Gastrocnemius medialis (tissue), 4 donors: ENCODE measurements around the gene LHX1. TPM values are rescaled to one million over a fixed set of nuclear protein-coding genes. Genes with fewer than 3 reads are reported as not detected.

ENCODE experiments used
- ATAC-seq, 2 donors: fragments of 150-250 bp; one replicate each; pipeline ENCODE4 v1.9.1; 2016
- DNase-seq, 2 donors: peaks; one replicate each; pipeline ENCODE4 v3.0.0-alpha.2; 2019
- H3K27ac ChIP-seq, 4 donors: fragments of 200-600 bp; sonication (generic); 1 replicate in 1 of 4; 2 replicates in 3 of 4; pipeline ENCODE4 v1.5.1; 2016 to 2018; ENCODE audit warnings: mild to moderate bottlenecking in 2 of 4, moderate library complexity in 1 of 4
- H3K27me3 ChIP-seq, 3 donors: fragments of 200-600 bp; sonication (generic) in 2 of 3; 1 replicate in 1 of 3; 2 replicates in 2 of 3; pipeline versions ENCODE4 v1.5.1 to v1.6.0; 2016 to 2019; ENCODE audit warnings: mild to moderate bottlenecking in 1 of 3, moderate library complexity in 1 of 3
- H3K36me3 ChIP-seq, 2 donors: fragments of 200-600 bp; sonication (generic) in 1 of 2; one replicate each; pipeline ENCODE4 v1.5.1; 2017 to 2018
- H3K4me1 ChIP-seq, 2 donors: fragments of 200-600 bp; sonication (generic) in 1 of 2; one replicate each; pipeline ENCODE4 v1.5.1; 2016 to 2017; ENCODE audit warnings: mild to moderate bottlenecking in 2 of 2
- H3K4me3 ChIP-seq, 4 donors: fragments of 200-600 bp; sonication (generic) in 3 of 4; 1 replicate in 1 of 4; 2 replicates in 3 of 4; pipeline ENCODE4 v1.5.1; 2016 to 2019; ENCODE audit warnings: mild to moderate bottlenecking in 2 of 4
- H3K9me3 ChIP-seq, 3 donors: fragments of 200-600 bp; sonication (generic) in 2 of 3; 1 replicate in 1 of 3; 2 replicates in 2 of 3; pipeline ENCODE4 v1.5.1; 2016 to 2019
- CTCF ChIP-seq, 5 experiments: fragments of 450-650 bp in 3 of 5; fragments of 200-600 bp in 2 of 5; sonication (generic) in 2 of 5; IDR thresholded peaks in 4 of 5; conservative IDR thresholded peaks in 1 of 5; 1 replicate in 4 of 5; 2 replicates in 1 of 5; pipeline ENCODE4 v1.5.1; 2016 to 2019; ENCODE audit warnings: antibody characterized with exemption in 5 of 5, mild to moderate bottlenecking in 3 of 5, moderate library complexity in 3 of 5
- POLR2A ChIP-seq, 2 donors: fragments of 450-650 bp; IDR thresholded peaks; one replicate each; pipeline ENCODE4 v1.6.1; 2017; ENCODE audit warnings: antibody characterized with exemption in 2 of 2, mild to moderate bottlenecking in 2 of 2, moderate library complexity in 2 of 2
- in situ Hi-C, 4 donors: fragments of 200-750 bp; cut with MboI; loops; one replicate each; pipeline versions ENCODE4 v1.15.0 to v1.8.0; 2017; ENCODE audit warnings: low sequenced_read_pairs in 4 of 4
- intact Hi-C: fragments of 100-400 bp; cut with DNase I; formaldehyde crosslinking; loops from one replicate; pipeline ENCODE4 v1.15.1; 2023; ENCODE audit warnings: low total_unique reads
- total RNA-seq, 4 donors: library from RNA; depleted of rRNA; stranded (reverse); fragments of >200 nt; gene quantifications; one replicate each; pipeline versions ENCODE4 v1.1.0 to v1.2.3, GENCODE V29; 2016

LHX1 gene
- total RNA-seq, 4 donors from 2014 or later, result not detected

- Histone ChIP-seq H3K4me3 (no peak overlapping the region), H3K27me3 (peaks cover 0 to 5% (median 0%) of the 10 kb centered on the region in 3 donors)
- in situ Hi-C loops, result no loop called here
Measured at GRCh38 chr17:36892112-36892838, 45.0 kb upstream of the LHX1 start.

GRCh38 chr17:36894177-36894576, 43.1 kb upstream of the LHX1 start:
- DNase-seq, result no peak
- intact Hi-C loops (no loop called here), in situ Hi-C loops (no loop called here)
- TF ChIP-seq CTCF (IDR thresholded peaks at IDR 0.05 in 4 of 5, conservative IDR thresholded peaks at IDR 0.05 in 1 of 5) (no peak), POLR2A (IDR thresholded peaks at IDR 0.05) (no peak)
- H3K9me3 ChIP-seq, result no peaks in the 10 kb centered on the region
- no peaks in the 10 kb centered on the region for H3K36me3 ChIP-seq
- H3K27ac ChIP-seq, result no peak overlapping the region
- no peak overlapping the region for H3K4me3 ChIP-seq
- peaks cover 0 to 5% (median 0%) of the 10 kb centered on the region in 3 donors for H3K27me3 ChIP-seq
- no peak for ATAC-seq
- H3K4me1 ChIP-seq, result no peaks in the 10 kb centered on the region

More at GRCh38 chr17:36892112-36892838, 45.0 kb upstream of the LHX1 start:
- ATAC-seq, result no peak
- intact Hi-C loops, result no loop called here
- DNase-seq, result no peak
- TF ChIP-seq POLR2A (IDR thresholded peaks at IDR 0.05), result no peak
- H3K9me3 ChIP-seq, result no peaks in the 10 kb centered on the region
- H3K4me1 ChIP-seq, result no peaks in the 10 kb centered on the region
- no peak overlapping the region for H3K27ac ChIP-seq
- no peaks in the 10 kb centered on the region for H3K36me3 ChIP-seq

- no peak overlapping the region for H3K27ac ChIP-seq
- H3K27me3 ChIP-seq, result peaks cover 0 to 5% (median 3%) of the 10 kb centered on the region in 3 donors
- H3K4me1 ChIP-seq, result no peaks in the 10 kb centered on the region
- H3K4me3 ChIP-seq, result no peak overlapping the region
- TF ChIP-seq CTCF (IDR thresholded peaks at IDR 0.05 in 4 of 5, conservative IDR thresholded peaks at IDR 0.05 in 1 of 5), result no peak
- TF ChIP-seq POLR2A (IDR thresholded peaks at IDR 0.05), result no peak
- H3K9me3 ChIP-seq, result no peaks in the 10 kb centered on the region
- DNase-seq (no peak), ATAC-seq (no peak)
- in situ Hi-C loops (no loop called here), intact Hi-C loops (no loop called here)
- H3K36me3 ChIP-seq, result no peaks in the 10 kb centered on the region
Measured at GRCh38 chr17:36894925-36895324, 42.4 kb upstream of the LHX1 start.

- Histone ChIP-seq H3K4me1 (no peaks in the 10 kb centered on the region), H3K9me3 (no peaks in the 10 kb centered on the region), H3K4me3 (no peak overlapping the region), H3K27ac (no peak overlapping the region), H3K27me3 (peaks cover 0 to 5% (median 3%) of the 10 kb centered on the region in 3 donors), H3K36me3 (no peaks in the 10 kb centered on the region)
- intact Hi-C loops, result no loop called here
- TF ChIP-seq CTCF (IDR thresholded peaks at IDR 0.05 in 4 of 5, conservative IDR thresholded peaks at IDR 0.05 in 1 of 5) (no peak), POLR2A (IDR thresholded peaks at IDR 0.05) (no peak)
- DNase-seq (no peak), ATAC-seq (no peak)
- in situ Hi-C loops, result loop anchor here in 1 of 4 donors (25.0 kb wide), 1 partner anchor 87 kb away; no protein-coding TSS in a partner anchor
Measured at GRCh38 chr17:36899250-36900159, 37.8 kb upstream of the LHX1 start.

GRCh38 chr17:36900160-36900512, 37.1 kb upstream of the LHX1 start:
- DNase-seq, result no peak
- H3K36me3 ChIP-seq, result no peaks in the 10 kb centered on the region
- ATAC-seq, result no peak
- peaks cover 0 to 5% (median 3%) of the 10 kb centered on the region in 3 donors for H3K27me3 ChIP-seq
- no peaks in the 10 kb centered on the region for H3K4me1 ChIP-seq
- TF ChIP-seq CTCF (IDR thresholded peaks at IDR 0.05 in 4 of 5, conservative IDR thresholded peaks at IDR 0.05 in 1 of 5), result no peak
- no peak for TF ChIP-seq POLR2A (IDR thresholded peaks at IDR 0.05)
- no peaks in the 10 kb centered on the region for H3K9me3 ChIP-seq
- no peak overlapping the region for H3K4me3 ChIP-seq
- intact Hi-C loops, result no loop called here
- no peak overlapping the region for H3K27ac ChIP-seq
- in situ Hi-C loops, result loop anchor here in 1 of 4 donors (25.0 kb wide), 1 partner anchor 88 kb away; no protein-coding TSS in a partner anchor
